ENCODE measurements around the gene METTL22.

Gene METTL22

GRCh38 chr16:8623634-8624033 lies 2.1 kb downstream of the METTL22 start:
- no peak overlapping the region for H3K4me3 ChIP-seq (ENCODE audit: low read length)
- H3K27ac ChIP-seq (ENCODE audit: low read length) = no peak overlapping the region
- H3K9ac ChIP-seq (ENCODE audit: low read length) = no peak overlapping the region
- peaks cover 7% of the 10 kb centered on the region; the same call in 1 of the 2 replicates for H3K27me3 ChIP-seq (ENCODE audit: low read depth, low read length)
- H3K36me3 ChIP-seq (replicated peaks; ENCODE audit: low read depth, low read length) = peaks cover 20% of the 10 kb centered on the region
- no peak for TF ChIP-seq EZH2phosphoT487 (IDR thresholded peaks at IDR 0.05; ENCODE audit: low read depth)
- TF ChIP-seq, protein P1, sequence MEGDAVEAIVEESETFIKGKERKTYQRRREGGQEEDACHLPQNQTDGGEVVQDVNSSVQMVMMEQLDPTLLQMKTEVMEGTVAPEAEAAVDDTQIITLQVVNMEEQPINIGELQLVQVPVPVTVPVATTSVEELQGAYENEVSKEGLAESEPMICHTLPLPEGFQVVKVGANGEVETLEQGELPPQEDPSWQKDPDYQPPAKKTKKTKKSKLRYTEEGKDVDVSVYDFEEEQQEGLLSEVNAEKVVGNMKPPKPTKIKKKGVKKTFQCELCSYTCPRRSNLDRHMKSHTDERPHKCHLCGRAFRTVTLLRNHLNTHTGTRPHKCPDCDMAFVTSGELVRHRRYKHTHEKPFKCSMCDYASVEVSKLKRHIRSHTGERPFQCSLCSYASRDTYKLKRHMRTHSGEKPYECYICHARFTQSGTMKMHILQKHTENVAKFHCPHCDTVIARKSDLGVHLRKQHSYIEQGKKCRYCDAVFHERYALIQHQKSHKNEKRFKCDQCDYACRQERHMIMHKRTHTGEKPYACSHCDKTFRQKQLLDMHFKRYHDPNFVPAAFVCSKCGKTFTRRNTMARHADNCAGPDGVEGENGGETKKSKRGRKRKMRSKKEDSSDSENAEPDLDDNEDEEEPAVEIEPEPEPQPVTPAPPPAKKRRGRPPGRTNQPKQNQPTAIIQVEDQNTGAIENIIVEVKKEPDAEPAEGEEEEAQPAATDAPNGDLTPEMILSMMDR (IDR thresholded peaks at IDR 0.05; ENCODE audit: low read depth, low read length) = no peak
- peaks cover 9% of the 10 kb centered on the region for H3K4me1 ChIP-seq (ENCODE audit: low read length)
- H3K4me2 ChIP-seq (ENCODE audit: low read length) = no peak overlapping the region
- H3K79me2 ChIP-seq (ENCODE audit: low read length) = peaks cover 36% of the 10 kb centered on the region
- H4K20me1 ChIP-seq (ENCODE audit: insufficient read depth, low read length) = no peaks in the 10 kb centered on the region
- no peak overlapping the region for H2AFZ ChIP-seq (ENCODE audit: low read depth, low read length)
- H3K9me3 ChIP-seq (ENCODE audit: insufficient read depth, low read length) = no peaks in the 10 kb centered on the region

DNA sequence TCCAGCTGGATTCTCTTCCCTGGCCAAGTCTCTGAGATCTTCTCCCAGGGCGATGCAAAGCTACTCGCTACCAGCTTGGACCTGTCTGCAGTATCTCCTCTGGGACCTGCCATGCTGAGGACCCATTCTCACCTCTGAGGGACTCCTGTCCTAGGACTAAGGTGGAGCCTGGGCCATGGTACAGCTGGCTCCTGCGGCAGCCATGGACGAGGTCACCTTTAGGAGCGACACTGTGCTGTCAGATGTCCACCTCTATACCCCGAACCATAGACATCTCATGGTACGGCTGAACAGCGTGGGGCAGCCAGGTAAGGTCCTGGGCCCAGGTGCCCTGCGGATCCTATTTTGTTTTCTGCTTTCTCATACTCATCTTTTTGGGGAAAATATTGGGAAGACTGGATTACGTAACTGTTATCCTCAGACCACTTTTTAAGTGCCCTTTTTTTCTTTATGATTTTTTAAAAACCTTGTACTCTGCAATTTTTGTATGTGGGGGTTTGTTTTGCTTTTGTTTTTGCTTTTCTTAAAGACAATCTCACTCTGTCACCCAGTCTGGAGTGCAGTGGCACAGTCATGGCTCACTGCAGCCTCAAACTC lies 4.1 kb downstream of the METTL22 start:
- Histone ChIP-seq H4K20me1 (ENCODE audit: insufficient read depth, low read length) (no peaks in the 10 kb centered on the region), H3K4me2 (ENCODE audit: low read length) (no peak overlapping the region)
- TF ChIP-seq, protein P1 (IDR thresholded peaks at IDR 0.05; ENCODE audit: low read depth, low read length) = no peak
- TF ChIP-seq EZH2phosphoT487 (IDR thresholded peaks at IDR 0.05; ENCODE audit: low read depth) = no peak

DNA sequence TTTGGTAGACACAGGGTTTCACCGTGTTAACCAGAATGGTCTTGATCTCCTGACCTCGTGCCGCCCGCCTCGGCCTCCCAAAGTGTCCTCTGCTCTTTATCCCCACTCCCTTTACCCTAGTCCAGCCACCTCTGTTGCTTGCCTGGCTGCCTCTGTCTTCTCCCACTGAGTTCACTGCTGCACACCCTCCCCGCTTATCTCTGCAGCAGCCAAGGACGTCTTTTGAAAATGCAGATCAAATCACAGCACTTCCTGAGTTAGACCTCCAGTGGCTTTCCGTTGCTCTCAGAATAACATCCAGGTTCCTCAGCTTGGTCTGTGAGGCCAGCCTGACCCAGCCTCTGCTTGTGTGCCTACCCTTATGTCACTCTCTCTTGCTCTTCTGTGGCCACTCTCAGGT lies 5.4 kb downstream of the METTL22 start:
- no peaks in the 10 kb centered on the region for H4K20me1 ChIP-seq (ENCODE audit: insufficient read depth, low read length)
- no peak overlapping the region for H3K4me2 ChIP-seq (ENCODE audit: low read length)
- no peak for TF ChIP-seq EZH2phosphoT487 (IDR thresholded peaks at IDR 0.05; ENCODE audit: low read depth)
- TF ChIP-seq, protein P1 (IDR thresholded peaks at IDR 0.05; ENCODE audit: low read depth, low read length) = no peak
- H3K4me1 ChIP-seq (ENCODE audit: low read length) = peaks cover 6% of the 10 kb centered on the region
- H3K36me3 ChIP-seq (replicated peaks; ENCODE audit: low read depth, low read length) = peaks cover 50% of the 10 kb centered on the region
- H3K9ac ChIP-seq (ENCODE audit: low read length) = no peak overlapping the region
- H3K9me3 ChIP-seq (ENCODE audit: insufficient read depth, low read length) = no peaks in the 10 kb centered on the region
- H3K79me2 ChIP-seq (ENCODE audit: low read length) = peaks cover 32% of the 10 kb centered on the region
- no peak overlapping the region for H3K27ac ChIP-seq (ENCODE audit: low read length)
- no peak overlapping the region for H3K4me3 ChIP-seq (ENCODE audit: low read length)
- no peaks in the 10 kb centered on the region for H3K27me3 ChIP-seq (ENCODE audit: low read depth, low read length)
- H2AFZ ChIP-seq (ENCODE audit: low read depth, low read length) = no peak overlapping the region

More for the DNA sequence above, 4.1 kb downstream of the METTL22 start:
- no peak overlapping the region for H2AFZ ChIP-seq (ENCODE audit: low read depth, low read length)
- H3K36me3 ChIP-seq (replicated peaks; ENCODE audit: low read depth, low read length) = peaks cover 39% of the 10 kb centered on the region
- no peak overlapping the region for H3K27ac ChIP-seq (ENCODE audit: low read length)
- H3K79me2 ChIP-seq (ENCODE audit: low read length) = peaks cover 36% of the 10 kb centered on the region
- H3K4me1 ChIP-seq (ENCODE audit: low read length) = peaks cover 9% of the 10 kb centered on the region
- H3K9ac ChIP-seq (ENCODE audit: low read length) = no peak overlapping the region
- no peaks in the 10 kb centered on the region for H3K9me3 ChIP-seq (ENCODE audit: insufficient read depth, low read length)
- H3K4me3 ChIP-seq (ENCODE audit: low read length) = no peak overlapping the region
- no peaks in the 10 kb centered on the region for H3K27me3 ChIP-seq (ENCODE audit: low read depth, low read length)

GRCh38 chr16:8627456-8627855 lies 6.0 kb downstream of the METTL22 start:
- H3K27ac ChIP-seq (ENCODE audit: low read length) = no peak overlapping the region
- TF ChIP-seq EZH2phosphoT487 (IDR thresholded peaks at IDR 0.05; ENCODE audit: low read depth) = no peak
- TF ChIP-seq, protein P1 (IDR thresholded peaks at IDR 0.05; ENCODE audit: low read depth, low read length) = no peak
- no peaks in the 10 kb centered on the region for H3K27me3 ChIP-seq (ENCODE audit: low read depth, low read length)
- no peaks in the 10 kb centered on the region for H4K20me1 ChIP-seq (ENCODE audit: insufficient read depth, low read length)
- peaks cover 50% of the 10 kb centered on the region for H3K36me3 ChIP-seq (replicated peaks; ENCODE audit: low read depth, low read length)
- H2AFZ ChIP-seq (ENCODE audit: low read depth, low read length) = no peak overlapping the region
- H3K79me2 ChIP-seq (ENCODE audit: low read length) = peaks cover 27% of the 10 kb centered on the region
- H3K4me3 ChIP-seq (ENCODE audit: low read length) = no peak overlapping the region
- no peak overlapping the region for H3K4me2 ChIP-seq (ENCODE audit: low read length)
- H3K9me3 ChIP-seq (ENCODE audit: insufficient read depth, low read length) = no peaks in the 10 kb centered on the region
- H3K4me1 ChIP-seq (ENCODE audit: low read length) = peaks cover 6% of the 10 kb centered on the region
- no peak overlapping the region for H3K9ac ChIP-seq (ENCODE audit: low read length)
